Osteoblast (primary cell): ENCODE data around the gene GRIN2A. TPM values are rescaled to one million over a fixed set of nuclear protein-coding genes. Genes with fewer than 3 reads are reported as not detected.

Experiments
- DNase-seq: peaks from one replicate; pipeline ENCODE4 v3.0.0; 2011; ENCODE audit warnings: low spot score, mixed read lengths; ENCODE audit not compliant: insufficient read length; ENCODE audit errors: missing footprints
- H2AFZ ChIP-seq: 2 replicates; pipeline ENCODE4 v1.6.0; 2011; ENCODE audit warnings: mild to moderate bottlenecking, low read length
- H3K27ac ChIP-seq: 2 replicates; pipeline ENCODE4 v1.5.1; 2011; ENCODE audit warnings: mild to moderate bottlenecking, low read depth, low read length, moderate library complexity
- H3K27me3 ChIP-seq: 2 replicates; pipeline ENCODE4 v1.6.0; 2012; ENCODE audit warnings: mild to moderate bottlenecking, control low read depth, inconsistent platforms, low read length, moderate library complexity; ENCODE audit not compliant: insufficient read depth
- H3K36me3 ChIP-seq: 2 replicates; pipeline ENCODE4 v1.5.1; 2011; ENCODE audit warnings: mild to moderate bottlenecking, low read length, control low read depth, moderate library complexity; ENCODE audit not compliant: insufficient read depth
- H3K4me1 ChIP-seq: 2 replicates; pipeline ENCODE4 v1.5.1; 2011; ENCODE audit warnings: mild to moderate bottlenecking, low read length, control low read depth, moderate library complexity; ENCODE audit not compliant: insufficient read depth
- H3K4me2 ChIP-seq: 2 replicates; pipeline ENCODE4 v1.6.0; 2011; ENCODE audit warnings: mild to moderate bottlenecking, low read length; ENCODE audit not compliant: insufficient read depth
- H3K4me3 ChIP-seq: fragments of 200-600 bp; sonication (generic); 3 replicates; pipeline ENCODE4 v1.5.1; 2012; ENCODE audit warnings: mild to moderate bottlenecking, low read length, inconsistent platforms; ENCODE audit not compliant: insufficient read depth
- H3K79me2 ChIP-seq: 2 replicates; pipeline ENCODE4 v1.6.0; 2012; ENCODE audit warnings: mild to moderate bottlenecking, low read length, control low read depth, inconsistent platforms; ENCODE audit not compliant: insufficient read depth
- H3K9me3 ChIP-seq: 2 replicates; pipeline ENCODE4 v1.5.1; 2011; ENCODE audit warnings: low read depth, low read length, control low read depth
- H4K20me1 ChIP-seq: 2 replicates; pipeline ENCODE4 v1.6.0; 2012; ENCODE audit warnings: mild to moderate bottlenecking, low read length, control low read depth; ENCODE audit not compliant: insufficient read depth
- CTCF ChIP-seq: IDR thresholded peaks from 2 replicates; pipeline ENCODE4 v1.5.1; 2011; ENCODE audit warnings: mild to moderate bottlenecking, low read depth, low read length, moderate library complexity; ENCODE audit errors: extremely low read depth
- total RNA-seq: library from RNA; depleted of rRNA; stranded (reverse); fragments of >200 nt; gene quantifications from 2 replicates; pipeline ENCODE4 v1.2.3, GENCODE V29; 2012

GRIN2A gene
- total RNA-seq, 1 donor: 0.72 TPM

- Histone ChIP-seq H3K4me2 (no peak overlapping the region), H3K9me3 (no peaks in the 10 kb centered on the region), H3K27me3 (no peaks in the 10 kb centered on the region), H3K79me2 (no peaks in the 10 kb centered on the region), H3K4me3 (no peak overlapping the region), H3K4me1 (no peaks in the 10 kb centered on the region), H4K20me1 (no peaks in the 10 kb centered on the region), H2AFZ (no peak overlapping the region), H3K36me3 (no peaks in the 10 kb centered on the region), H3K27ac (no peak overlapping the region)
- no peak for DNase-seq
- TF ChIP-seq CTCF: no peak
Observed at GRCh38 chr16:9929836-9930235, 252.4 kb downstream of the GRIN2A start.

GRCh38 chr16:9929313-9929712, 252.9 kb downstream of the GRIN2A start:
- no peak overlapping the region for H3K27ac ChIP-seq
- H2AFZ ChIP-seq: no peak overlapping the region
- H3K4me3 ChIP-seq: no peak overlapping the region
- DNase-seq: no peak
- H4K20me1 ChIP-seq: no peaks in the 10 kb centered on the region
- no peaks in the 10 kb centered on the region for H3K36me3 ChIP-seq
- TF ChIP-seq CTCF: no peak
- no peaks in the 10 kb centered on the region for H3K79me2 ChIP-seq
- H3K4me2 ChIP-seq: no peak overlapping the region
- H3K9me3 ChIP-seq: no peaks in the 10 kb centered on the region
- H3K27me3 ChIP-seq: no peaks in the 10 kb centered on the region
- H3K4me1 ChIP-seq: no peaks in the 10 kb centered on the region

- DNase-seq: no peak
Observed at GRCh38 chr16:9922441-9922840, 259.8 kb downstream of the GRIN2A start.

GRCh38 chr16:9921997-9922396, 260.2 kb downstream of the GRIN2A start:
- no peak for DNase-seq
- H3K4me1 ChIP-seq: no peaks in the 10 kb centered on the region
- H2AFZ ChIP-seq: no peak overlapping the region
- no peak overlapping the region for H3K4me2 ChIP-seq
- TF ChIP-seq CTCF: no peak
- no peak overlapping the region for H3K4me3 ChIP-seq
- H3K36me3 ChIP-seq: no peaks in the 10 kb centered on the region
- no peaks in the 10 kb centered on the region for H3K9me3 ChIP-seq
- no peak overlapping the region for H3K27ac ChIP-seq
- no peaks in the 10 kb centered on the region for H3K27me3 ChIP-seq
- H3K79me2 ChIP-seq: no peaks in the 10 kb centered on the region
- no peaks in the 10 kb centered on the region for H4K20me1 ChIP-seq

More at GRCh38 chr16:9922441-9922840, 259.8 kb downstream of the GRIN2A start:
- H3K36me3 ChIP-seq: no peaks in the 10 kb centered on the region
- no peak overlapping the region for H2AFZ ChIP-seq
- H3K27me3 ChIP-seq: no peaks in the 10 kb centered on the region
- no peak overlapping the region for H3K4me3 ChIP-seq
- no peaks in the 10 kb centered on the region for H4K20me1 ChIP-seq
- no peak for TF ChIP-seq CTCF
- no peak overlapping the region for H3K4me2 ChIP-seq
- H3K4me1 ChIP-seq: no peaks in the 10 kb centered on the region
- no peaks in the 10 kb centered on the region for H3K9me3 ChIP-seq
- no peak overlapping the region for H3K27ac ChIP-seq
- no peaks in the 10 kb centered on the region for H3K79me2 ChIP-seq
